Measurements from ENCODE around the gene MINDY3.
A peak's percentile ranks its signal among the peaks of the same experiment; 100 is the strongest.
"Not testable (repeated sequence)": the region's sequence is repeated elsewhere in the genome, so short reads cannot be mapped to it uniquely, and the experiment has no call there.

The MINDY3 gene

GRCh38 chr10:15859906-15860691 lies at the start of gene MINDY3:
Gene MINDY3, minus strand, starts transcription at chr10:15860507. Its CDS starts 208 bp downstream, at chr10:15860299.
- ATAC-seq, result peak; percentile 94
- peak within 1 kb of the TSS; percentile 98 for H3K4me3 Mint-ChIP-seq
- H3K36me3 Mint-ChIP-seq, result no peaks in the 10 kb centered on the region
- H3K27ac Mint-ChIP-seq, result peak within 1 kb of the TSS; percentile 94
- H3K4me1 Mint-ChIP-seq, result peaks cover 19% of the 10 kb centered on the region
- no peaks in the 10 kb centered on the region for H3K9me3 Mint-ChIP-seq
- peak; percentile 60 to 88 for DNase-seq (ENCODE audit: low spot score in 2 of 2)

- DNase-seq (ENCODE audit: low spot score in 2 of 2) (no peak), ATAC-seq (no peak)
- Mint-ChIP-seq H3K9me3 (no peaks in the 10 kb centered on the region), H3K4me3 (no peak overlapping the region), H3K36me3 (no peaks in the 10 kb centered on the region), H3K27ac (no peak overlapping the region), H3K4me1 (no peaks in the 10 kb centered on the region)
These were observed 41.6 kb upstream of the MINDY3 start for GRCh38 chr10:15901889-15902288.

- no peaks in the 10 kb centered on the region for H3K4me1 Mint-ChIP-seq
- no peak overlapping the region for H3K27ac Mint-ChIP-seq
- H3K4me3 Mint-ChIP-seq, result no peak overlapping the region
- DNase-seq (ENCODE audit: low spot score in 2 of 2), result no peak
- H3K36me3 Mint-ChIP-seq, result no peaks in the 10 kb centered on the region
- no peak for ATAC-seq
- no peaks in the 10 kb centered on the region for H3K9me3 Mint-ChIP-seq
These were observed 37.7 kb upstream of the MINDY3 start for GRCh38 chr10:15898046-15898445.

- no peak overlapping the region for H3K4me3 Mint-ChIP-seq
- DNase-seq (ENCODE audit: low spot score in 2 of 2), result no peak
These were observed 37.0 kb upstream of the MINDY3 start for GRCh38 chr10:15897287-15897686.

GRCh38 chr10:15896654-15897053 lies 36.3 kb upstream of the MINDY3 start:
- no peak for ATAC-seq
- no peak overlapping the region for H3K4me3 Mint-ChIP-seq
- no peaks in the 10 kb centered on the region for H3K36me3 Mint-ChIP-seq
- no peaks in the 10 kb centered on the region for H3K4me1 Mint-ChIP-seq
- H3K27ac Mint-ChIP-seq, result no peak overlapping the region
- no peak for DNase-seq (ENCODE audit: low spot score in 2 of 2)
- H3K9me3 Mint-ChIP-seq, result no peaks in the 10 kb centered on the region

More at GRCh38 chr10:15897287-15897686, 37.0 kb upstream of the MINDY3 start:
- Mint-ChIP-seq H3K27ac (no peak overlapping the region), H3K9me3 (no peaks in the 10 kb centered on the region), H3K36me3 (no peaks in the 10 kb centered on the region), H3K4me1 (no peaks in the 10 kb centered on the region)
- ATAC-seq, result no peak

GRCh38 chr10:15884447-15884846 lies 24.1 kb upstream of the MINDY3 start:
- Mint-ChIP-seq H3K4me1 (no peaks in the 10 kb centered on the region), H3K27ac (no peak overlapping the region), H3K9me3 (no peaks in the 10 kb centered on the region), H3K4me3 (no peak overlapping the region), H3K36me3 (no peaks in the 10 kb centered on the region)
- DNase-seq (ENCODE audit: low spot score in 2 of 2) (no peak), ATAC-seq (no peak)

- H3K4me1 Mint-ChIP-seq, result no peaks in the 10 kb centered on the region
- ATAC-seq, result no peak
These were observed 21.2 kb upstream of the MINDY3 start for GRCh38 chr10:15881542-15881941.

GRCh38 chr10:15879663-15880062 lies 19.4 kb upstream of the MINDY3 start:
- ATAC-seq (peak; percentile 85), DNase-seq (ENCODE audit: low spot score in 2 of 2) (no peak)
- no peaks in the 10 kb centered on the region for H3K4me1 Mint-ChIP-seq
- no peak overlapping the region for H3K4me3 Mint-ChIP-seq
- H3K27ac Mint-ChIP-seq, result no peak overlapping the region
- H3K9me3 Mint-ChIP-seq, result no peaks in the 10 kb centered on the region
- H3K36me3 Mint-ChIP-seq, result no peaks in the 10 kb centered on the region

More at GRCh38 chr10:15881542-15881941, 21.2 kb upstream of the MINDY3 start:
- no peaks in the 10 kb centered on the region for H3K36me3 Mint-ChIP-seq
- no peak for DNase-seq (ENCODE audit: low spot score in 2 of 2)
- H3K9me3 Mint-ChIP-seq, result no peaks in the 10 kb centered on the region
- H3K4me3 Mint-ChIP-seq, result no peak overlapping the region
- no peak overlapping the region for H3K27ac Mint-ChIP-seq

GRCh38 chr10:15879058-15879457 lies 18.8 kb upstream of the MINDY3 start:
- DNase-seq (ENCODE audit: low spot score in 2 of 2) (no peak), ATAC-seq (no peak)
- Mint-ChIP-seq H3K27ac (no peak overlapping the region), H3K9me3 (no peaks in the 10 kb centered on the region), H3K4me1 (no peaks in the 10 kb centered on the region), H3K36me3 (no peaks in the 10 kb centered on the region), H3K4me3 (no peak overlapping the region)

- no peak for ATAC-seq
- H3K36me3 Mint-ChIP-seq, result no peaks in the 10 kb centered on the region
- no peak overlapping the region for H3K27ac Mint-ChIP-seq
These were observed 17.7 kb upstream of the MINDY3 start for GRCh38 chr10:15877836-15878576.

GRCh38 chr10:15876274-15876673 lies 16.0 kb upstream of the MINDY3 start:
- not testable (repeated sequence) for H3K27ac Mint-ChIP-seq; H3K36me3 Mint-ChIP-seq; H3K4me3 Mint-ChIP-seq; DNase-seq (ENCODE audit: low spot score in 2 of 2); ATAC-seq; H3K9me3 Mint-ChIP-seq; H3K4me1 Mint-ChIP-seq

More at GRCh38 chr10:15877836-15878576, 17.7 kb upstream of the MINDY3 start:
- H3K4me3 Mint-ChIP-seq, result no peak overlapping the region
- H3K9me3 Mint-ChIP-seq, result no peaks in the 10 kb centered on the region
- DNase-seq (ENCODE audit: low spot score in 2 of 2), result no peak
- H3K4me1 Mint-ChIP-seq, result no peaks in the 10 kb centered on the region

- ATAC-seq; H3K4me3 Mint-ChIP-seq; H3K36me3 Mint-ChIP-seq; H3K9me3 Mint-ChIP-seq; H3K27ac Mint-ChIP-seq; H3K4me1 Mint-ChIP-seq; DNase-seq (ENCODE audit: low spot score in 2 of 2): not testable (repeated sequence)
These were observed 12.3 kb upstream of the MINDY3 start for GRCh38 chr10:15872645-15873044.

GRCh38 chr10:15871823-15872222 lies 11.5 kb upstream of the MINDY3 start:
- Mint-ChIP-seq H3K4me3 (no peak overlapping the region), H3K36me3 (no peaks in the 10 kb centered on the region), H3K4me1 (no peaks in the 10 kb centered on the region), H3K27ac (no peak overlapping the region), H3K9me3 (no peaks in the 10 kb centered on the region)
- ATAC-seq (no peak), DNase-seq (ENCODE audit: low spot score in 2 of 2) (no peak)

- Mint-ChIP-seq H3K9me3 (no peaks in the 10 kb centered on the region), H3K4me1 (no peaks in the 10 kb centered on the region), H3K36me3 (no peaks in the 10 kb centered on the region), H3K27ac (no peak overlapping the region), H3K4me3 (no peak overlapping the region)
- DNase-seq (ENCODE audit: low spot score in 2 of 2) (no peak), ATAC-seq (no peak)
These were observed 9.6 kb upstream of the MINDY3 start for GRCh38 chr10:15869935-15870334.

GRCh38 chr10:15868006-15868405 lies 7.7 kb upstream of the MINDY3 start:
- DNase-seq (ENCODE audit: low spot score in 2 of 2) (no peak), ATAC-seq (no peak)
- Mint-ChIP-seq H3K27ac (no peak overlapping the region), H3K36me3 (no peaks in the 10 kb centered on the region), H3K9me3 (no peaks in the 10 kb centered on the region), H3K4me1 (no peaks in the 10 kb centered on the region), H3K4me3 (no peak overlapping the region)

GRCh38 chr10:15865304-15865703 lies 5.0 kb upstream of the MINDY3 start:
- Mint-ChIP-seq H3K36me3 (no peaks in the 10 kb centered on the region), H3K9me3 (no peaks in the 10 kb centered on the region), H3K4me3 (no peak overlapping the region), H3K4me1 (no peaks in the 10 kb centered on the region), H3K27ac (no peak overlapping the region)
- DNase-seq (ENCODE audit: low spot score in 2 of 2) (no peak), ATAC-seq (no peak)

Data from stimulated activated effector memory CD8-positive, alpha-beta T cell treated with anti-CD3 and anti-CD28 coated beads, Interleukin-12 subunit alpha, Interleukin-12 subunit beta, amount 100 ng/mL, for 72 hours (primary cell).